ENCODE data around the gene DAND5. TPM values are rescaled to one million over a fixed set of nuclear protein-coding genes. Genes with fewer than 3 reads are reported as not detected.
A peak's percentile ranks its signal among the peaks of the same experiment; 100 is the strongest.

The DAND5 gene
- total RNA-seq, 1 experiment from 2014 or later, result not detected

DNA sequence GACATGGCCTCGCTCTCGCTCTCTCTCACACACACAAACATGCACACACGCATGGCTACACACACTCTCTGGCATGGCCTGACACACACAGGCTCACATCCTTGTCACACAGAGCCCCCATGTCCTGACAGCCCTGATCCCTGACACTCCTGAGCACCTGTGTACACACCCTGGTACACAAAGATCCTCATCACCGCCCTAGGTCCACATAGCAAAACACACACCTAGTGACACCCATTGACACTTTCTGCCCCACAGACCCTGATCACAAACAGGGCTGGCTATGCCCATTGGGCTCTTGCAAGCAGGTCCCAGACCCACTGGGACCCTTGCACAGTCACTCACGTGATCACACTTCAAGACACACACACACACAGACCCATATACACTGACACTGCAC is 21.9 kb downstream of the DAND5 start:
- no peak for DNase-seq (ENCODE audit: unreplicated experiment)
- Mint-ChIP-seq H3K4me1 (ENCODE audit: insufficient read depth, unreplicated experiment) (peaks cover 13% of the 10 kb centered on the region), H3K9me3 (ENCODE audit: unreplicated experiment) (no peaks in the 10 kb centered on the region), H3K27ac (ENCODE audit: low read depth, unreplicated experiment) (no peak overlapping the region), H3K4me3 (ENCODE audit: unreplicated experiment) (no peak overlapping the region), H3K36me3 (ENCODE audit: insufficient read depth, unreplicated experiment) (no peaks in the 10 kb centered on the region), H3K27me3 (ENCODE audit: insufficient read depth, unreplicated experiment) (no peaks in the 10 kb centered on the region)
- no TSS peak for BruUV-seq (replicated peaks)
- intact Hi-C loops (cut with micrococcal nuclease), result no loop called here
- ChIA-PET POLR2A (no interaction called here), CTCF (interaction anchor here (0.6 to 1.9 kb wide), 2 partner anchors 14 to 742 kb away, joined by 3 to 6 read pairs; no protein-coding TSS in a partner anchor)
- TF ChIP-seq, protein P1, sequence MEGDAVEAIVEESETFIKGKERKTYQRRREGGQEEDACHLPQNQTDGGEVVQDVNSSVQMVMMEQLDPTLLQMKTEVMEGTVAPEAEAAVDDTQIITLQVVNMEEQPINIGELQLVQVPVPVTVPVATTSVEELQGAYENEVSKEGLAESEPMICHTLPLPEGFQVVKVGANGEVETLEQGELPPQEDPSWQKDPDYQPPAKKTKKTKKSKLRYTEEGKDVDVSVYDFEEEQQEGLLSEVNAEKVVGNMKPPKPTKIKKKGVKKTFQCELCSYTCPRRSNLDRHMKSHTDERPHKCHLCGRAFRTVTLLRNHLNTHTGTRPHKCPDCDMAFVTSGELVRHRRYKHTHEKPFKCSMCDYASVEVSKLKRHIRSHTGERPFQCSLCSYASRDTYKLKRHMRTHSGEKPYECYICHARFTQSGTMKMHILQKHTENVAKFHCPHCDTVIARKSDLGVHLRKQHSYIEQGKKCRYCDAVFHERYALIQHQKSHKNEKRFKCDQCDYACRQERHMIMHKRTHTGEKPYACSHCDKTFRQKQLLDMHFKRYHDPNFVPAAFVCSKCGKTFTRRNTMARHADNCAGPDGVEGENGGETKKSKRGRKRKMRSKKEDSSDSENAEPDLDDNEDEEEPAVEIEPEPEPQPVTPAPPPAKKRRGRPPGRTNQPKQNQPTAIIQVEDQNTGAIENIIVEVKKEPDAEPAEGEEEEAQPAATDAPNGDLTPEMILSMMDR (IDR thresholded peaks at IDR 0.05; ENCODE audit: unreplicated experiment), result no peak

DNA sequence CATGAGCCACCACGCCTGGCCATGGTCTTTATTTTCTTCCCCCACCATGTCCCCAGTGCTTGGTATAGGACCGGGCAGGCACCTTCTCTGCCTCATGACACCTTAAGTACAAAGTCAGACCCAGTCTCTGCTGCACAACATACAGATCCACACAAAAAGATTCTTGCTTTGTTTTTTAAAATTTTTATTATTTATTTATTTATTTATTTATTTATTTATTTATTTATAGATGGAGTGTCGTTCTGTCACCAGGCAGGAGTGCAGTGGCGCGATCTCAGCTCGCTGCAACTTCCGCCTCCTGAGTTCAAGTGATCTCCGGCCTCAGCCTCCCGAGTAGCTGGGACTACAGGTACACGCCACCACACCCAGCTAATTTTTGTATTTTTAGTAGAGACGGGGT is 23.4 kb downstream of the DAND5 start:
- CTCF ChIA-PET, result interaction anchor here (1.9 kb wide), 1 partner anchor 15 kb away, joined by 6 read pairs; no protein-coding TSS in a partner anchor
- POLR2A ChIA-PET, result interaction anchor here (0.9 kb wide), 1 partner anchor 10 kb away, joined by 4 read pairs; no protein-coding TSS in a partner anchor
- intact Hi-C loops (cut with micrococcal nuclease), result no loop called here
- peaks cover 17% of the 10 kb centered on the region for H3K4me1 Mint-ChIP-seq (ENCODE audit: insufficient read depth, unreplicated experiment)
- no peaks in the 10 kb centered on the region for H3K9me3 Mint-ChIP-seq (ENCODE audit: unreplicated experiment)
- DNase-seq (ENCODE audit: unreplicated experiment), result no peak
- no peak overlapping the region for H3K4me3 Mint-ChIP-seq (ENCODE audit: unreplicated experiment)
- H3K27me3 Mint-ChIP-seq (ENCODE audit: insufficient read depth, unreplicated experiment), result no peaks in the 10 kb centered on the region
- TF ChIP-seq, protein P1 (IDR thresholded peaks at IDR 0.05; ENCODE audit: unreplicated experiment), result no peak
- peaks cover under 1% of the 10 kb centered on the region for H3K36me3 Mint-ChIP-seq (ENCODE audit: insufficient read depth, unreplicated experiment)
- no peak overlapping the region for H3K27ac Mint-ChIP-seq (ENCODE audit: low read depth, unreplicated experiment)
- no TSS peak for BruUV-seq (replicated peaks)

DNA sequence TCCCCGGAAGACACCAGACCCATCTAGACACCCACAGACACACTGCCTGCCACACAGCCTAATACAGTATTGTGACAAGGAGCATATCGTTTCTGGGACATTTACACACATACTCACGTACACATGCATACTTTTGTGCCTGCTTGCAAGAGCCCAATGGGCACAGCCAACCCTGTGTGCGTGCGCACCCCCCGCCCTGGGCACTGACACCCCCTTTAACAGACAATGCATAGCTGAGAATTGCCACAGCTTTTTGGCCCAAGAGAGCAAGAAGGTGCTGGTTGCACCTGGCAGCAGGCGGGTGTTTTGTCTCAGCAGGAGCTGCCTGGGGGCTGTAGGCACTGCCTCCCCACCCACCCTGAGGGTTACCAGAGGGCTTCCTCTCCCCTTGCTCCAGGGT is 24.2 kb downstream of the DAND5 start:
- TF ChIP-seq, protein P1 (IDR thresholded peaks at IDR 0.05; ENCODE audit: unreplicated experiment), result no peak
- BruUV-seq (replicated peaks), result no TSS peak
- Mint-ChIP-seq H3K9me3 (ENCODE audit: unreplicated experiment) (no peaks in the 10 kb centered on the region), H3K27ac (ENCODE audit: low read depth, unreplicated experiment) (no peak overlapping the region), H3K4me3 (ENCODE audit: unreplicated experiment) (no peak overlapping the region), H3K4me1 (ENCODE audit: insufficient read depth, unreplicated experiment) (peaks cover 17% of the 10 kb centered on the region), H3K36me3 (ENCODE audit: insufficient read depth, unreplicated experiment) (peaks cover 9% of the 10 kb centered on the region), H3K27me3 (ENCODE audit: insufficient read depth, unreplicated experiment) (no peaks in the 10 kb centered on the region)
- intact Hi-C loops (cut with micrococcal nuclease), result no loop called here
- no peak for DNase-seq (ENCODE audit: unreplicated experiment)
- CTCF ChIA-PET, result interaction anchor here (0.7 to 1.9 kb wide), 5 partner anchors 16 to 101 kb away, joined by 3 to 7 read pairs (median 3); no protein-coding TSS in a partner anchor
- POLR2A ChIA-PET, result interaction anchor here (0.6 to 0.9 kb wide), 3 partner anchors 11 to 127 kb away, joined by 3 to 5 read pairs (median 4); no protein-coding TSS in a partner anchor

DNA sequence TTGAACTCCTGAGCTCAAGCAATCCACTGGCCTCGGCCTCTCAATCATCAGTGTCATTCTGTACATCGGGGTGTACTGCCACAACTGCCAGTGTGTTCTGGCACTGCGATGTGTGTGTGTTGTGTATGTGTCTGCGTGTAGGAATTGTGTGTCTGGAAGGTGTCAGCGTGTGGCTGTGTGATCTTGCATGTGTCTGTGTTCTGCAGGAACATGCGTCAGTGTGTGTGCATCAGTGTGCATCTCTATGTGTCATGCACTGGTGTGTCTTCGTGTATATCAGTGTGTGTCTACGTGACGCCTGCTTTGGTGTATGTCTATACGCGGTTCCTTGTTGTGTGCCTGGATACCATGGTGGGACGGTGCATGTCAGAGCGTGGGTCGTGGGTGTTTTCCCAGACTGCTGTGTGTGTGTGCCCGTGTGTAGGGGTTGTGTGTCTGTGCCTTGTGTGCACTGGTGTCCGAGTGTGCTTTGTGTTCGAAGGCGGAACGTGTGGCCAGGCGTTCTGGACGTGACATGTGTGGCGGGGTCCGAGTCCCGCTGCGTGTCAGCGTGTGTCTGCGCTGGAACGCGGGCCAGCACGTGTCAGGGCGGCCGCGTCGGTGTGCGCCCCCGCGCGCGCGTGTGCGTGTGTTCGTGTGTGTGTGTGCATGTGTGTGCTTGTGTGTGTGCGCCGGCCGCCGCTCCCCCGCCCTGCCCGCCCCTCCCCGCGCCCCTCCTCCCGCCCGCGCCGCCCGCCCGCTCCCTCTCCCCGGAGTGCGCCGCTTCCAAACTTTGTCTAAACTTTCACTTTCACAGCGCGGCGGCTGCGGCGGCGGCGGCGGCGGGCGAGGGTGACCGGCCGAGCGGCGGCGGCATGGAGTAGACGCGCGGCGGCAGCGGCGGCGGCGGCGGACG is 25.6 kb downstream of the DAND5 start, which contains the start of gene NFIX:
TSS of gene NFIX (plus strand) at position 775 of the 895 bp plus-strand sequence. CDS start 363 bp downstream, outside the sequence.
- Mint-ChIP-seq H3K36me3 (ENCODE audit: insufficient read depth, unreplicated experiment) (peaks cover 16% of the 10 kb centered on the region), H3K4me1 (ENCODE audit: insufficient read depth, unreplicated experiment) (peaks cover 17% of the 10 kb centered on the region), H3K9me3 (ENCODE audit: unreplicated experiment) (no peaks in the 10 kb centered on the region), H3K4me3 (ENCODE audit: unreplicated experiment) (peak within 1 kb of the TSS; percentile 74), H3K27me3 (ENCODE audit: insufficient read depth, unreplicated experiment) (no peaks in the 10 kb centered on the region), H3K27ac (ENCODE audit: low read depth, unreplicated experiment) (peak within 1 kb of the TSS; percentile 84)
- DNase-seq (ENCODE audit: unreplicated experiment), result peak; percentile 68
- ChIA-PET CTCF (interaction anchor here (0.7 to 1.6 kb wide), 3 partner anchors 43 to 100 kb away, joined by 3 to 7 read pairs (median 4); no protein-coding TSS in a partner anchor), POLR2A (interaction anchor here (1.0 kb wide), 1 partner anchor 20 kb away, joined by 7 read pairs; no protein-coding TSS in a partner anchor)
- TF ChIP-seq, protein P1 (IDR thresholded peaks at IDR 0.05; ENCODE audit: unreplicated experiment), result no peak
- intact Hi-C loops (cut with micrococcal nuclease), result no loop called here
- BruUV-seq (replicated peaks), result no TSS peak

Data from MCF 10A (cell line).